GM23338 (cell line): ENCODE measurements around the gene OR4X2.

Experiments used
- CREB1 ChIP-seq: fragments of 250-450 bp; sonication (Bioruptor Pico); IDR thresholded peaks from 2 replicates; pipeline ENCODE4 v1.5.0; 2020; ENCODE audit warnings: low read depth, mild to moderate bottlenecking, moderate library complexity
- EZH2 ChIP-seq: fragments of 200-600 bp; sonication (generic); IDR thresholded peaks from one replicate; pipeline ENCODE4 v1.8.0; 2017; ENCODE audit warnings: antibody characterized with exemption, mild to moderate bottlenecking, low read depth; ENCODE audit not compliant: unreplicated experiment
- EZH2phosphoT487 ChIP-seq: fragments of 200-600 bp; sonication (generic); IDR thresholded peaks from one replicate; pipeline ENCODE4 v1.8.1; 2018; ENCODE audit warnings: antibody characterized with exemption; ENCODE audit not compliant: unreplicated experiment
- JUNB ChIP-seq: IDR thresholded peaks from one replicate; pipeline ENCODE4 v1.6.1; 2016; ENCODE audit warnings: antibody characterized with exemption; ENCODE audit not compliant: unreplicated experiment
- NANOG ChIP-seq: IDR thresholded peaks from 2 replicates; pipeline ENCODE4 v1.6.1; 2016; ENCODE audit warnings: antibody characterized with exemption, borderline replicate concordance
- POLR2AphosphoS5 ChIP-seq: IDR thresholded peaks from 2 replicates; pipeline ENCODE4 v1.6.1; 2016; ENCODE audit warnings: antibody characterized with exemption, low read depth
- STAT1 ChIP-seq: IDR thresholded peaks from one replicate; pipeline ENCODE4 v1.6.1; 2016; ENCODE audit warnings: antibody characterized with exemption; ENCODE audit not compliant: unreplicated experiment
- ZNF331 ChIP-seq: fragments of 250-450 bp; sonication (Bioruptor Pico); IDR thresholded peaks from 2 replicates; pipeline ENCODE4 v1.5.0; 2020; ENCODE audit warnings: low read depth, mild to moderate bottlenecking, moderate library complexity
- TF ChIP-seq, protein P1 (sequence below), 2 experiments: fragments of 200-600 bp in 1 of 2; sonication (generic) in 1 of 2; conservative IDR thresholded peaks; 2 replicates each; pipeline versions ENCODE4 v1.5.1 to v1.6.1; 2016 to 2017; ENCODE audit warnings: antibody characterized with exemption in 2 of 2, low read depth in 2 of 2, mild to moderate bottlenecking in 2 of 2, moderate library complexity in 1 of 2
- TF ChIP-seq, protein P2 (sequence below): IDR thresholded peaks from one replicate; pipeline ENCODE4 v1.6.1; 2018; ENCODE audit warnings: antibody characterized with exemption; ENCODE audit not compliant: unreplicated experiment

DNA sequence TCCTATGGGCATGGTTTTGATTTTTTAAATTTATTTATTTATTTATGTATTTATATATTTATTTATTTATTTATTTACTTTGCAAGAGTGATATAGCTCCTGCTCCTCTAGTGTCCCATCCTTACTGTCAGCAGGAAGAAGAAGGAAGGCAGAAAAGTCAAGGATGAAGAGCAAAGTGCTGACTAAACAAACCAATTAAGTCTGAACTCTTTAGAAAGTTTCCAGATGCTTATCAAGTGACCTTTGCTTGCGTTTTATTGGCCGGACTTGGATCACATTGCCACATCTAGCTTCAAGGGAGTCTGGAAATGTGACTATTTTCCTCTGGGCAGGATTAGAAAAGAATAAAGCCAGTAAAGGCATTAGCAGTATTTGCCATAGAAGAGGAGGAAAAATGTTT, 37.0 kb upstream of the OR4X2 start:
- TF ChIP-seq, protein P1, sequence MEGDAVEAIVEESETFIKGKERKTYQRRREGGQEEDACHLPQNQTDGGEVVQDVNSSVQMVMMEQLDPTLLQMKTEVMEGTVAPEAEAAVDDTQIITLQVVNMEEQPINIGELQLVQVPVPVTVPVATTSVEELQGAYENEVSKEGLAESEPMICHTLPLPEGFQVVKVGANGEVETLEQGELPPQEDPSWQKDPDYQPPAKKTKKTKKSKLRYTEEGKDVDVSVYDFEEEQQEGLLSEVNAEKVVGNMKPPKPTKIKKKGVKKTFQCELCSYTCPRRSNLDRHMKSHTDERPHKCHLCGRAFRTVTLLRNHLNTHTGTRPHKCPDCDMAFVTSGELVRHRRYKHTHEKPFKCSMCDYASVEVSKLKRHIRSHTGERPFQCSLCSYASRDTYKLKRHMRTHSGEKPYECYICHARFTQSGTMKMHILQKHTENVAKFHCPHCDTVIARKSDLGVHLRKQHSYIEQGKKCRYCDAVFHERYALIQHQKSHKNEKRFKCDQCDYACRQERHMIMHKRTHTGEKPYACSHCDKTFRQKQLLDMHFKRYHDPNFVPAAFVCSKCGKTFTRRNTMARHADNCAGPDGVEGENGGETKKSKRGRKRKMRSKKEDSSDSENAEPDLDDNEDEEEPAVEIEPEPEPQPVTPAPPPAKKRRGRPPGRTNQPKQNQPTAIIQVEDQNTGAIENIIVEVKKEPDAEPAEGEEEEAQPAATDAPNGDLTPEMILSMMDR (conservative IDR thresholded peaks at IDR 0.05; ENCODE audit: low read depth in 2 of 2), result no peak
- no peak for TF ChIP-seq EZH2
- TF ChIP-seq POLR2AphosphoS5, result no peak
- no peak for TF ChIP-seq EZH2phosphoT487
- no peak for TF ChIP-seq STAT1
- TF ChIP-seq ZNF331 (CRISPR knock-in tag), result no peak
- no peak for TF ChIP-seq CREB1
- TF ChIP-seq, protein P2, sequence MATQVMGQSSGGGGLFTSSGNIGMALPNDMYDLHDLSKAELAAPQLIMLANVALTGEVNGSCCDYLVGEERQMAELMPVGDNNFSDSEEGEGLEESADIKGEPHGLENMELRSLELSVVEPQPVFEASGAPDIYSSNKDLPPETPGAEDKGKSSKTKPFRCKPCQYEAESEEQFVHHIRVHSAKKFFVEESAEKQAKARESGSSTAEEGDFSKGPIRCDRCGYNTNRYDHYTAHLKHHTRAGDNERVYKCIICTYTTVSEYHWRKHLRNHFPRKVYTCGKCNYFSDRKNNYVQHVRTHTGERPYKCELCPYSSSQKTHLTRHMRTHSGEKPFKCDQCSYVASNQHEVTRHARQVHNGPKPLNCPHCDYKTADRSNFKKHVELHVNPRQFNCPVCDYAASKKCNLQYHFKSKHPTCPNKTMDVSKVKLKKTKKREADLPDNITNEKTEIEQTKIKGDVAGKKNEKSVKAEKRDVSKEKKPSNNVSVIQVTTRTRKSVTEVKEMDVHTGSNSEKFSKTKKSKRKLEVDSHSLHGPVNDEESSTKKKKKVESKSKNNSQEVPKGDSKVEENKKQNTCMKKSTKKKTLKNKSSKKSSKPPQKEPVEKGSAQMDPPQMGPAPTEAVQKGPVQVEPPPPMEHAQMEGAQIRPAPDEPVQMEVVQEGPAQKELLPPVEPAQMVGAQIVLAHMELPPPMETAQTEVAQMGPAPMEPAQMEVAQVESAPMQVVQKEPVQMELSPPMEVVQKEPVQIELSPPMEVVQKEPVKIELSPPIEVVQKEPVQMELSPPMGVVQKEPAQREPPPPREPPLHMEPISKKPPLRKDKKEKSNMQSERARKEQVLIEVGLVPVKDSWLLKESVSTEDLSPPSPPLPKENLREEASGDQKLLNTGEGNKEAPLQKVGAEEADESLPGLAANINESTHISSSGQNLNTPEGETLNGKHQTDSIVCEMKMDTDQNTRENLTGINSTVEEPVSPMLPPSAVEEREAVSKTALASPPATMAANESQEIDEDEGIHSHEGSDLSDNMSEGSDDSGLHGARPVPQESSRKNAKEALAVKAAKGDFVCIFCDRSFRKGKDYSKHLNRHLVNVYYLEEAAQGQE, result no peak
- TF ChIP-seq JUNB, result no peak
- TF ChIP-seq NANOG, result no peak
